ENCODE data around the gene TBPL2.
"Not testable (repeated sequence)": the region's sequence is repeated elsewhere in the genome, so short reads cannot be mapped to it uniquely, and the experiment has no call there.

The TBPL2 gene

DNA sequence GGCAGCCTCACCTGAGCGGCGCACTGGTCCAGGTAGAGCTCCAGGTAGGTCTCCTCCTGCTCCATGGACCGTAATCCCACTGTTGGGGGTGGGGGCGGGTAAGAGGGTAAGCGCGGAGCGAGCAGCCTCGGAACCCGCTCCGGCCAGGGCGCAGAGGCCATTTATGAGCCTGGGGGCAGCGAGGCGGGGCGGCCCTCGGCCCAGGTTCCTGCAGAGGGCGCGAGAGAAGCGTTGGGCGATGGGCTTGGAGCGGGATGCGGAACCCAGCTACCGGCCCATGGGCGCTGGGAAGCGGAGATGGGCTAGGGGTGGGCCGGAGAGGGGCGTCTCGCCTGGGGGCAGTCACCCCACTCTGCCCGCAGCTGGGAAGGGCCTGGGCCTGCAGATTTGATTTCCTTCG lies at the start of gene TBPL2:
TSS of gene TBPL2 (minus strand) at position 232 of the 400 bp plus-strand sequence. CDS start at position 65, 167 bp downstream.
- DNase-seq = no peak

DNA sequence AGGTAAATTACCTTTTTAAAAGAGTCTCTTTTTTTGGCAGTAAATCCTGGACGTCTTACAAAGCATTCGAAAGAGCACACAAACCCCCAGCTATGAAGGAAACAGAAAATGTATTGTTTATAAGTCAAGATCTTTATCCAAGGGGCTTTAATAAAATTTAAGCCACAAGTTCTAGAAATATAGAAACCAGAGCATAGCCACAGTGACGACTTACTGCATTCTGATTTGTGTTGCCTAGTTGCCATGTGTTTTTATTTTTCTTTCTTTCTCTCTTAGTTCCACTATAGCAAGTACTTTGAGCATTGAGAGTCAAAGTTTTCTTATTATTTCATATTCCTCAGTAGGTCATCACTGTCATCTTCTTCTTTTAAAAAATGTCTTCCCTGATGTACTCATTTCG lies 47.8 kb upstream of the TBPL2 start:
- no peak for DNase-seq

DNA sequence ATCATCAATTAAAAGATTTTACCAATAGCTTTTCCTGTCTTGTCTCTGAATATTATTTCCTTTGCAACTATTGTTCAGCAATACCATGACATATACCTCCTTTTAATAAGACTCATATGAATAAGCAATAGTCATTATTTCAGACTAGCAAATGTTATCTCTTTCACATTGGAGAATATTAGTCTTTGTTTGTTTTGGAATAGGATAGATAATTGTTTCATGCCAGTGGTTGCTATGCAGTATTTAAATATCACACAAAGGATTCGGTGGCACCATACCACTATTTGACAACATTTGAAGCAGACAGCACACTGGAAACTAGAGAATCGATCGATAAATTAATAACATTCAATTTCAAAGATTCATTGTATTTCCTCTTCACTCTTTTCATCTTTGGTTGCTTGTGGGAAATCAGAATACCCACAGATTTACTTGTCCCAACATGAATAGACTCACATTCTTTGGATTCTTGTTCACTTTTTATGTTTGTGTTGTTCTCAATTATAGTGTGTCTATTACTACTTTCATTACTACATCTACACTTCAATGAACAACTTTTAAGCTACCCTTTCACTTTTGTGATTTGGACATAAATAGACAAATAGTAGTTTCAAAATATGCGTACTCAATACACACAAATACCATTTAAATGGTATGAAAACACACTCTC lies 42.7 kb upstream of the TBPL2 start:
- DNase-seq = no peak

DNA sequence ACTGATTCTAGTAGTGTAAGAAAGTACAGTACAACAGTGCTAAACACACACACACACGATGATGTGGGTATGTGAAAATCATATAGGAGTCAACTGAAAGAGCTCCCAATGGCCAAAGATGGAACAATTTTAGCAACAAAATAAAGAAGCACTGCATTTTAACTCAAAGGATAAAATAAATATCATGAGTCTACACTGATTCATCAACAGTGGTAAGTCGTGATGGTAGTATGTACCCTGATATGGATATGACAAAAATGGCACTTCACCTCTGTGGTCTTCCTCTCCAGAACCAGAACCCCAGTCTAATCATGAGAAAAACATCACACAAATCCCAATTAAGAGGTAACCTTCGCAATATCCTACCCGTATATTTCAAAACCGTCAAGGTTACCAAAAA lies 41.4 kb upstream of the TBPL2 start:
- no peak for DNase-seq

DNA sequence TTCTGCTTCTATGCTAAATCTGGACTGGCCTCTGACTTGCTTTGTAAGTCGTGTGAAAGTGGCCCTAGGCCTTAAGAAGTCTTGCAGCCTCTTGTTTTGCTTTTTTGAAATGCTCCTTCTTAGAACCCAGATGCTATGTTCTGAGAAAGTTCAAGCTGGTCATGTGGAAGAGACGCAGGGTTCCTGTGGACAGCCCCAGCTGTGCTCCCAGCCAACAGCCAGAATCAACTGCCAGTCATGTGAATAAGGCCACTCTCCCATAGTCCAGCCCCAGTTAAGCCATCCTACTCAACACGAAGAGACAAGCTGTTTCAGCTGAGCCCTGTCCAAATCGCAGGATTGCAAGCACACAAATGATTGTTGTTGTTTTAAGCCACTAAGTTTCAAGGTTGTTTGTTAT lies 37.3 kb upstream of the TBPL2 start:
- no peak for DNase-seq

DNA sequence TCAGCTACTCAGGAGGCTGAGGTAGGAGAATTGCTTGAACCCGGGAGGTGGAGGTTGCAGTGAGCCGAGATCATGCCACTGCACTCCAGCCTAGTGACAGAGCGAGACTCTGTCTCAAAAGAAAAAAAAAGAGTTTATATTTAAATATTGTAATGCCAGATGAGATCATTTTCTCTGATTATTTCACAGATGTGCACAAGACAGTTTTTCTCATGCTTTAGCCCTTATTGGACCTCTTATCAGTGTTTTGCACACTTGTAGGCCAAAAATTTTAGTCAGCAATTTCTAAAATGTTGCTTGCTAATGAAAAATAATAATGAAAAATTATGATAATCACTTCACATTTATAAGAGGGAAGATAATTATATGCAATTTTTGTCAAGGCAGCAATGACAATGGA lies 36.0 kb upstream of the TBPL2 start:
- not testable (repeated sequence) for DNase-seq

DNA sequence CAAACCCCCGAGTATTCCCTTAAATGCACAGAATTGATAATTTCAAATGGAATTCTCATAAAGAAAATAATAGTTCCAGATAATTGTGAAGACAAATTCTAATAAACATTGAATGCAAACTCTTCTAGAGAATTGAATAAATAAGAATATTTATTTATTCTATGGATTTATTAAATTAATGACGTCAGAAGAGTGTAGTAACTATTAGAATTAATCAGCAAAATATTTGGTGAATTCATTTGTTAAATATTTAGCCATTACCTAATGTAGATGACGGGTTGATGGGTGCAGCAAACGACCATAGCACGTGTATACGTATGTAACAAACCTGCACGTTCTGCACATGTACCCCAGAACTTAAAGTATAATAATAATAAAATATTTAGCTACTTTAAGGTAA lies 33.4 kb upstream of the TBPL2 start:
- no peak for DNase-seq

DNA sequence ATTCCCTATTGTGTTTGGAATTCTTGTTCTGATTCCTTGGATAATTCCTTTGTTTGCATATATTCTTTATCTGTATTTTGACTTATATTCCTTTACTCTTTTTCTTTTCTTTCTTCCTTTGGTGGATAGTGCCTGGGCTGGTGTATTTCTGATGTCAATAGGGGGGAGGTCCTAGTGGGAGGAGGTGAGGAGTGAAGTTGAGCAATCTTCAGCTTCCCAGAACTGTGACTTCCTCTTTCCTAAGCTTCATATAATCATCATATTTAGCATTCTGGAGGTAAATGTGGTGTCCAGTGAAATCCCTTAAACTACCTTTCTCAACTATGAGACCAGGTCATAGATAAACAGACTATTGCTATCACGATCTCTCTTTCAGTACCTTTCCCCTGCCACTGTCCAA lies 29.6 kb upstream of the TBPL2 start:
- no peak for DNase-seq

DNA sequence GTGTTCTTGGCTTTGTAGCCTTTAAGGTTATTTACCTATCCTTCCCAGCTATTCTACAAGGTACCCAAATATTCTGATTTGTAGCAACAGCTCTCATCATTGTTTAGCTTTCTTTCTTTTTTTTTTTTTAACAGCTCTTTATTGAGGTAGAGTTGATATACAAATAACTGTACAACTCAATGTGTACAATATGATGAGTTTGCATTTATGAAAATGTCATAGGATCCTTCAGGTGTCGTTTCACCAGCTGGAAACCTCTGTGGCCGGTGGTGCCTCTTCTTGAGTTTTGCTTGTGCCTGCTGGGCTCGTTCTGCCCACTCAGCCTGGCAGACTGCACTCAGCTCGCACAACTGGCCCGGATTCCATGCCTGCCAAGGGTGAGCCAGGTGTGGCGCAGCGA lies 26.9 kb upstream of the TBPL2 start:
- peak; percentile 62 for DNase-seq

DNA sequence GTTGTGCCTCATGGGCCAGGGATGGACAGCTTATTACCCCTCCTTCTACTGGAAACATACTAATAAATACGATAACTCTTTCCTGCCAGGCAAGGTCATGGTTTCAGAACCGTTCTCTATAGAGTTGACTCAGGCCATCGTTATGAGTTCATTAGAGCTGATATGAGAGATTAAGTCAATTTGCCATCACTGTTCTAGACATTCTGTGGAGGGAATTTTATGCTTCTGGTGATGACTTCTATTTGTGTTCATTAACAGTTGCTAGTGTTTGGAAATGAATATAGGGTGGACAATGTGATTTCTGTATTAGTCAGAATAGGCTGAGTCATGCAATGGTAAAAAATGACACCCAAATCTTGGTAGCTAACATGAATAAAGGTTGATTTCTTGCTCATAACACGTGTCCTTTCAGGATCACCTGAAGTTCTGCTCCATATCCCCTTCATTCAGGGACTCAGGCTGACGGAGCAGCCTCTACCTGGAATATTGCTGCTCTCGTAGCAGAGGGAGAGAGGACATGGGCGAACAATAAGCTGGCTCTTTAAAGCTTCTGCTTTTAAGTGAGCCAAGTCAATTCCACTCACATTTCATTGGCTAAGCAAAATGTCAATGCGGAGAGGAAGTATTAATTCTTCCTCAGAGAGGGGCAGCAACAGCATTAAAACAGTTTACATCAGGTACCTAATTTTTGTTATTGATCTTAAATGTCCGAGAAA lies 18.5 kb upstream of the TBPL2 start:
- DNase-seq = no peak

DNA sequence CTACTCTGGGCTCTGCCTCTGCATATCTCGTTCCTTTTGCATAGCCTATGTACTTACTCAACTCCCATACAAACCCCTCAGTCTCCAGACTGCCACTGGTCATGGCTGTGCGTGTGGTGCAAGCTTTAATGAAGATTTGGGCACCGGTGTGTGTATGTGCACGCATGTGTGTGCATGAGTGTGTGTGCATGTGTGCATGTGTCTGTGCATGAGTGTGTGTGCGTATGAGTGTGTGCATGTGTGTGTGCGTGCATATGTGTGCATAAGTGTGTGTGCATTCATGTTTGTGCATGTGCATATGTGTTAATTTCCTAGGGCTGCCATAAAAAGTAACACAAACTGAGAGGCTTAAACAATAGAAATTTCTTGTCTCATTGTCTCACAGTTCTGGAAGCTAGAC lies 17.1 kb upstream of the TBPL2 start:
- no peak for DNase-seq

DNA sequence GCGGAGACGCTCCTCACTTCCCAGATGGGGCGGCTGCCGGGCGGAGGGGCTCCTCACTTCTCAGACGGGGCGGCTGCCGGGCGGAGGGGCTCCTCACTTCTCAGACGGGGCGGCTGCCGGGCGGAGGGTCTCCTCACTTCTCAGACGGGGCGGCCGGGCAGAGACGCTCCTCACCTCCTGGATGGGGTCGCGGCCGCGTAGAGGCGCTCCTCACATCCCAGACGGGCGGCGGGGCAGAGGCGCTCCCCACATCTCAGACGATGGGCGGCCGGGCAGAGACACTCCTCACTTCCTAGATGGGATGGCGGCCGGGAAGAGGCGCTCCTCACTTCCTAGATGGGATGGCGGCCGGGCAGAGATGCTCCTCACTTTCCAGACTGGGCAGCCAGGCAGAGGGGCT lies 16.0 kb upstream of the TBPL2 start:
- DNase-seq = not testable (repeated sequence)

DNA sequence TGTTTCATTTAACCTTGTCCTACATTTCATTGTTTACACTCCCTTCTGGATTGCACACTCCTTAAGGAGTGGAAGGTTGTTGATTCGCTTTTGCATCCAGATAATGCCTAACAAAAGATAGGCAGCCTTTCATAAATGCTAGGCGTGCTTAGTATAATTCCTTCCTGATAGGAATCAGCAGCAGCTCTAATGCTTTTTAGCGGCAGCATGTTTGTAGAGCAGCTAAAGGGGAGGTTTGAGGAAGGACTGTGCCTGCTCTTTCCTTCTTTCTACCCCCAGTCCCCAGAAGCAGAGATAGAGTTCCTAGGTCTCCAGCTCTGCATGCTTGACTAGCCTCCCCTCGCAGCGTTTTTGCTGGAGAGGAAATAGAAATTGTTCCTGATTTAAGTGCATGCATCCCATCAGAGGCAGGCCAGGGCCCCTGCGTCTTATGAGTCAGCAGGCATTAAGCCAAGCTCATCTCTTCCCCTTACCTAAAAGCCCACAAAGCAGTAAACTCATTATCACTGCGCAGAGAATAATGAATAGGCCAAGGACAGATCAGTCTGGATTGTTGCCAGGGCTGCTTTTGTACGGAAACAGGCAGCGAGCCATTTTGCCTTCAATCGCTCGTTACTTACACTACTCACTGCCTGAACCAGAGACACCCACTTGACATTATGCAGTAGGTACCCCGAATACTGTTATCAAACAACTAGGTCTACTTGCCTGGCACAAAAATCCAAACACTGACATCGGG lies 14.0 kb upstream of the TBPL2 start:
- no peak for DNase-seq

DNA sequence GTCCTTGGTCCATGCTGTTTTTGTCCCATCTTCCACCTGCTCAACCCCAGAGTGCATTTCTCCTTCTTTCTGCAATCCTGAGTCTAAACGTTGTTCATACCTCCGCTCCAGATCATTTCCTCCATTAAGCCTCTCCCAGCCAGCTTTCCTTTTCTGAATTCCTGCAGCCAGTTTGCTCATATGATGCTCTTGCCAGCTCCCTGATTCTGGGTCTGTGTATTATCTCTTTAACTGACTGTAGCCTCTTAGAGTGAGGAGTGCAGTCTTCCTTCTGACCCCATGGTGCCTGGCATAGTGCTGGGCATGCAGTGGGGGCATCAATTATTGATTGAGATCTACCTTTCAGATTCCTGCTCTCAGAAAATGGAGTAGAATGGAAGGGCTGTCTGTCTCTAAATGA lies 11.5 kb upstream of the TBPL2 start:
- DNase-seq = no peak

DNA sequence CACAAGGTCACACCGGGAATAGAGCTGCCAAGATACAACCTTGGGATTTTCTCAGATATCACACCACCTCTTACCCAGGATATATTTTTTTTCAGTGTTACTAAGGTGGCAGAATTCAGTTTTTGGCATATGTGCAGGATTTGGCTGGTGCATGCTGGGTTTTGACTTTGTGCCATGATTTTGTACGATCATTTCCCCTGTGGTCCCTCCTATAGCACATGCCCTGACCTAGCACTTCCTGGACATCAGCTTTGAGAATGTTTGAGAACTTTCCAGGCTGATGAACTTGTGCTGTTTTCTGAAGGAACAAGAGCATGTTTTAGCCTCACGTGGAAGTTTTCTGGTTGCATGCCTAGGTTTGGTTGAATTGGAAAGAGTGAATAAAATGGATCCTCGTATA lies 11.0 kb upstream of the TBPL2 start:
- no peak for DNase-seq

DNA sequence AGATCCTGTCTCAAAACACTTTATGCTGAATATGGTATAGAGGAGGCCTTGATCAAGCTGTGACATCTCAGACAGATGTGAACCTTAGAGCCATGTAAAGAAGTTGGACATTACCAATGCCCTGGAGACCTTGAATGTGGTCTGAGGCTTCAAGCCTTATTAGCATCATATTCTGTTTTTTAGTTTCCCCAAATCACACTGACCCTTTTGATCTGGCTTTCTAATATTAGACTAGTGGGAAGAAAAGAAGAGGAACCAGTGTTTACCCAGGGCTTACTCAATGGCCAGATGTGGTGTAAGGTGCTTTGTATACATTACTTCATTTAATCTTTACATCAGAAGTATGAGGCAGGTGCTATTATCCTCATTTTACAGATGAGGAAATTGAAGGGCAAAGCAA lies 10.6 kb upstream of the TBPL2 start:
- DNase-seq = no peak

DNA sequence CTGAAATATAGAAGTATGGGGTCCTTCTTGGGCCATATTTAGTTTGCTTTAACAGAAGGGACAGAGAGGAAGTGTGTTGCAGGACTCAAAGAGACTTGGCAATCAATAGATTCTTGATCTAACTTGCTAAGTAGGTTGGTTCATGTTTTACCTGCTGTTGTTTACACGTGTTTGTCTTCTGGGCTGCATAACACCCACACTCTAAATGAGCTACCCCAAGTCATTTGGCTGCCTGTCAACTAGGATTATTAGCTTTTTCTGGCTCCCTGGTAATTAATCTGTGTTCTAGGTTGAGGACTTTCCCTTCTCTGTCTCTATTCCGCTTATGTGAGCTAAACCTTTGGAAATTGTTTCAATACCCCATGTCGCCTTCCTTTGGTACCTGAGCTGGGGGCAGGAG lies 10.1 kb upstream of the TBPL2 start:
- DNase-seq = no peak

DNA sequence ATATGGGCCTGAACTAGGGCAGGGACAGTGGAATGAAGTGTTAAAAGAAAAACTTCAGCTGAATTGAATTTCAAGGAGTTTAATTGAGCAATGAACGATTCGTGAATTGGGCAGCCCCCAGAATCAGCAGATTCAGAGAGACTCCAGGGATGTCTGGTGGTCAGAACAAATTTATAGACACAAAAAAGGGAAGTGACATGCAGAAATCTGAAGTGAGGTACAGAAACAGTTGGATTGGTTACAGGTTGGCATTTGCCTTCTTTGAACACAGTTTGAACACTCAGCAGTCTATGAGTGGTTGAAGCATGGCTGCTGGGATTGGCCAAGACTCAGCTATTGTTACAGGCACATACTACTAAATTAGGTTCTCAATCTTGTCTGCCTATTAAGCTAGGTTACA lies 9.7 kb upstream of the TBPL2 start:
- no peak for DNase-seq

DNA sequence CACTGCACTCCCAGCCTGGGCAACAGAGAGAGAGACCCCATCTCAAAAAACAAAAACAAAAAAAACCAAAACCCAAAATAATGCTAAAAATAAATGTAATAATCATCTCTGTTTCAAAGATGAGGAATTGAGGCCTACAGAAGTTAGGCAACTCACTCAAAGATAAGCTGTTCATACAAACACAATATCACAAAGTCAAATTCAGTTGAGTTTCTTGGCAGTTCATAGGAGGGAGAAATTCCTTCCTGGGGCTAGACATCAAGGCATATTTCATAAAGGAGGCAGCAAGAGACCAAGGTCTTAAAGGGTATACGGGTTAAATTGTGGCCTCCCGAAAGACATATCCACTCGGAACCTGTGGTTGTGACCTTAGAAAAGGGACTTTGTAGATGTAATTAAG lies 8.7 kb upstream of the TBPL2 start:
- DNase-seq = no peak

DNA sequence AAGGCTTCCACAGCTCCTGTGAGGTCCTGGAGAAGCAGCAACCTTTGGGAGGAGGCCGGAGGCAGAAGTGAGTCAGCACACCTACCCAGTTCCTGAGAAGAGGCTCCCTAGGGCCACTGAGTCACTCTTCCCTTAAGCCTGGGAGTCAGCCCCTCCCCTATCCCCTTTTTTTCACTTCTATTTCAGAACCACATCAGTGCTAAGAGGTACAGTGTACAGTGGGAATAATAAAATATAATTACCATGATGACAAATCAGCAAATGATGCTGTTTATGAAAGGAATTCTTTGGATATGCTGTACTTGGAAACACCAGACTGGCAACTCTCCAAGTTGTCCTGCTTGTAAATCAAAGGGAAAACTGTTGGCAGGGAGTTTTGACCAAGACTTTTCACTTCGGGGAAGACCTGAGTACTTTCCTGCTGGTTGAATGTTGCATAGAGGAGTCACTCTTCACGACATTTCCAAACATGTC lies 7.8 kb upstream of the TBPL2 start:
- DNase-seq = no peak

DNA sequence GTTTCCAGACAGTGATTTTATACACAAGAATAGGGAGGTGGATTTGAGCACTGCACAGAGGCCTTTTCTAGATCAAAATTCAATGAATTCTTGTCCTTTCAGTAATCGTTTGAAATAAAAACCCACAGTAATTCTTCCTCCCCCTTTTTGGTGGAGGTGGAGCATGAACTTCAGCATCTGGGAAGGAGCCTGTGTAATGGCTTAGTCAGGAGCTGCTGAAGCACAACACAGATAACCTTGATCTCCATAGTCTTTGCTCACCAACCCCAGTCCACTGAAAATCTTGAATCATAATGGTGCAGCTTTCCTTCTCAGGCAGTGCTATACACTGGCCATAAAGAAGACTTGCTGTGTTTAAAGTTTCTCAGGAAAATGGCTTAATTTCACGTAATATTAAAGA lies 6.4 kb upstream of the TBPL2 start:
- DNase-seq = peak; percentile 40

DNA sequence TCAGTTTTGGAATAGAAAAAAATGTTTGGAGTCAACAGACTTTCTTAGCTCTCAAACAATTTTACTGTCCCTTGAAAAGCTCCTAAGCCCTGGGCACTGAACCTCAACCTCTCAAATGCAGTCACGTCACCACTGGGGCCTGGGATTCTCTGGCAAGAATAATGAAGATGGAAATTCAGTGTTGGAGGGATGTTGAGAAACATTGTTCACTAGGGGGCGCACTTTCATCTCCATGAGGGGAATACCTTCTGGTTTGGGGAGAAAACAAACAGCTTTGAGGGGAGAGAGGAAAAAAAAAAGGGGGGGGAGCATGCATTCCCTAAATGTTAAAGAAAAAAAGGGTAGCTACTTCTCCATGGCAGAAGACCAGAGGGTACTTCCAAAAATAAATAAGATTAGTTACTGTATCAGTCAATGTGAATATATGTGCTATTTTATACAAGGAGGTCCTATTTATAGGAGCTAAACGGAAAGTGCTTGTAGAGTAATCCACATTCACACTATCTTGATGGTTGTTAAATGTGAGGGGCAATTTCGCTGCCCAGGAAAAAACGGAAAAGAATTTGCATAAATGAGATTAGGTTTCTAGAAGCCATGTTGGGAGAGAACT lies 5.8 kb upstream of the TBPL2 start:
- DNase-seq = peak; percentile 63

DNA sequence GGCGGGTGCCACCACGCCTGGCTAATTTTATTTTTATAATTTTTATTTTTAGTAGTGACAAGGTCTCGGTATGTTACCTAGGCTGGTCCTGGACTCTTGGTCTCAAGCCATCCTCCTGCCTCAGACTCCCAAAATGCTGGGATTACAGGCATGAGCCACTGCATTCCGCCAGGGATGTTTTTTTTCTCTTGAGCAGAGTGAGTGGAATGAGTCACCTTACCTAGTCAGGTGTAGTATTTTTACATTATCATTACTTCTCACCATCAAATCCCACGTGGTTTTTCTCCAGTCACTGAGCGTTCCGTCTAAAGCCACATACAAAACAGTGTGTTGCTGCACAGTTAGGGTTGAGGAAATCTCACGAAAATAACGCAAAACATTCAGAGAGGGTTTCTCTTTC lies 870 bp upstream of the TBPL2 start:
- DNase-seq = no peak

Measured in NCI-H526 treated with DMSO at 0.1 percent for 48 hours (cell line).